Fibroblast of gingiva (primary cell): ENCODE measurements around the gene GPX8.
A peak's percentile ranks its signal among the peaks of the same experiment; 100 is the strongest.

Experiments
- DNase-seq: peaks from one replicate; pipeline ENCODE4 v3.0.0-alpha.2; 2011; ENCODE audit warnings: low read depth

The GPX8 gene

GRCh38 chr5:55172051-55172899 lies 12.3 kb downstream of the GPX8 start:
- DNase-seq = peak; percentile 70

DNA sequence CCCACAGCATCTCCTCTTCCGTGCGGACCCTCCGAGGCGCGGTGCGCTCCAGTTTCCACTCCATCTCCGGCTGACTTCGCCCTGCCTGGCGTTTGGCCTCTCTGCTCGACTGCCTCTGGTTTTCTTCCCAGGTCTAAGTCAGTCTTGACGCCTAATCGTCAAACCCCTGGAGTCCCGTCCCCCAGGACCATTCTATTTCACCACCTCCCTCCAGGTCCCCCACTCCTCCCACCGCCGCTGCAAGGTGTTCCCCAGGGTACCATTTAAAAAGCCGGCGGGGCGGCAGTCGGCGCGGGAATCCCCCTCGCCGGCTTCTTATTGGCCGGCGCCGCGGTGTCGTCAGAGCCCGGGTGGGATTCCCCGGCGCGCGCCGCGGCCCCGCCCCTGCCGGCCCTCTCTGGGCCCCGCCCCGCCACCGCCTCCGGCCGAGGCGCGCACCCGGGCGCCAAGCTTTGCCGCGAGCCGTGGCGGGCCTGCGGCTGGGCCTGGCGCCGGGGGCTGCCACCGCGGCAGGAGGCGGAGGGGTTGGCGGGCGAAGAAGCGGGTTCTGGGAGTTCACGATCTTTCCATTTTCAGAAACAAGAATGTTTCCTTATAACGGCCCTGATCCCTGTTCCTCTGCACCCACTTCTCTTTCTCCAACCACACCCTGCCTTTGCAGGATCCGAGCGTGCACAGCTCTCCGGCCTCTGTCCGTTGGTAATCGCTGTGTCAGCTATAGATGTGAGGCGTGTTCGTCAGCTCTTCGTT lies 13.1 kb downstream of the GPX8 start, which contains the start of gene CDC20B:
TSS of gene CDC20B (minus strand) at position 241 of the 750 bp plus-strand sequence. CDS start at position 64, 177 bp downstream.
- DNase-seq = peak; percentile 52

- no peak for DNase-seq
Observed at GRCh38 chr5:55173687-55174230, 13.8 kb downstream of the GPX8 start.

DNA sequence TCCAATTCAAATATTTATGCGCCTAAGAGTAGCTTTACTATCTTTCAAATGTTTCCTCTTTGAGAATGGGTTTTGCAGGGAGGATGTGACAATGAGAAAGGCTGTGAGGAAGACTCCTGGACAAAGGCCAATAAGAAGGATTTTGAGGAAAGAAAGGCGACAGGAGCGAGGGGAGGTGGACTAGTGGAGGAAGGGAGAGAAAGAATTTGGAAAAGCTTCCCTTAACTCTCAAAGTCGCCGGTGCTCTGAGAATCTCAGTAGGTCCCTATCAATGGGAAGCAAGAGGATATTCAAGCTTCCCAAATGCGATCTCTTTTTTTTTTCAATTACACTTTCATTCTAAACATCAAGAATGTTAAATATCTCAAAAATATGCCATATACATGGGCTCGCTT lies 15.8 kb downstream of the GPX8 start:
- DNase-seq = no peak

- no peak for DNase-seq
Observed at GRCh38 chr5:55176176-55176818, 16.3 kb downstream of the GPX8 start.

DNA sequence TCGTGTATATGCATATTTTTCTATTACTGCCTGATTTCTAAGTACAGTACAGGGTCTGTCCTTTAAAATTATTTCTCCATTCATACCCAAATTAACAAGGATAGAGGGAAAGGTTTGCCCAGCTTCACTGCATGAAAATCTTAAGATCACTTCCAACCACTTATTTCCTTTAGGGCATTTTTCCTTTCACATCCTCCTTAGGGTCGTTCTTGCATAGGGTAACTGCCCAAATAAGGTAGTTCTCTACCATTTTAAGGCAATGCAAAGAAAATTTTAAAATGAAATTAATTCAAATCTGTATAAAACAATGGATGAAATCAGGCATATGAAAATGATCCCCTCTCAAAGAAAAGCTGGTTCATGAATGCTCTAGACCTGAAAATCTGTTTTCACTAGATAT lies 17.1 kb downstream of the GPX8 start:
- no peak for DNase-seq

DNA sequence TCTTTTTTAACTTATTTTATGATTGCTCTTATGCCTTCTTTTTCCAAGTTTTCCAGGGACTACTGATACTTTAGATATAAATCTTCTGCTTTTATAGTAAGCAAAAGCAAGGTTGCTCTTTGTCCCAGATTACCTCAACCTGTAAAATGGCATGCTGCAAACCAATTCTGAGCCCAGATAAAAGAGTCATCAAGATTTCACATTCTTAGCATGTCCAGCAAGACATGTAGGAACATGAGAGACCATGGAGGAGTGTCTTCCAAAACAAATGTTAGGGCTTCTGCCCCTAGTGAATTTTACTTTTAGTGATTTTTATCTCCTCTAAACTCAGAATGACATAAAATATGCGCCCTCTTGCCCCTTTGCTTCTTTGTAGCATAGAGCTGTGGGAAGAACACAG lies 20.0 kb downstream of the GPX8 start:
- DNase-seq = no peak

DNA sequence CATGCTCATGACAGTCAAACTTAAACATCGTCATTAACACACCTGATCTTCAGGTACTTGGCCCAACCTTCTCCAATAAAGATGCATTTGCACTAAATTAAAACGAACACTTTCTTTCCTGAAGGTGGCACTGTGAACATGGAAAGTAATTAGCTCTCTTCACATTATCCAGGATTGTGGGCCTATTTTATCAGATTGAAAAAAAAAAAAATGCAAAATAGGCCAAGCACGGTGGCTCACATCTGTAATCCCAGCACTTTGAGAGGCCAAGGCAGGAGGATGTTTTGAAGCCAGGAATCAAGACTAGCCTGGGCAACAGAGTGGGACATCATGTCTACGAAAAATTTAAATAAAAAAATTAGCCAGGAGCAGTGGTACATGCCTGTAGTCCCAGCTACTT lies 27.4 kb downstream of the GPX8 start:
- DNase-seq = no peak

GRCh38 chr5:55188656-55189540 lies 28.9 kb downstream of the GPX8 start:
- no peak for DNase-seq

- DNase-seq = peak; percentile 29
Observed at GRCh38 chr5:55191165-55191564, 31.2 kb downstream of the GPX8 start.

DNA sequence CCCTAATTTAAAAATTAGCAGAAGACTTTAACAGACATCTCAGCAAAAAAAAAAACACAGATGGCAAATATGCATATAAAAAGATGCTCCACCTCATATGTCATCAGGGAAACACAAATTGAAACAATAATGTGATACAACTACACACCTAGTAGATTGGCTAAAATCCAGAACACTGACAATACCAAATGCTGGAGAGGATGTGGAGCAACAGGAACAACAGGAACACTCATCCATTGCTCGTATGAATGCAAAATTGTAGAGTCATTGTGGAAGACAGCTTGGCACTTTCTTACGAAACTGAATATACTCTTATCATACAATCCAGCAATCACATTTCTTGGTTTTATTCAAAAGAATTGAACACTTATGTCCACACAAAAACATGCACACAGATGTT lies 45.0 kb downstream of the GPX8 start:
- no peak for DNase-seq

DNA sequence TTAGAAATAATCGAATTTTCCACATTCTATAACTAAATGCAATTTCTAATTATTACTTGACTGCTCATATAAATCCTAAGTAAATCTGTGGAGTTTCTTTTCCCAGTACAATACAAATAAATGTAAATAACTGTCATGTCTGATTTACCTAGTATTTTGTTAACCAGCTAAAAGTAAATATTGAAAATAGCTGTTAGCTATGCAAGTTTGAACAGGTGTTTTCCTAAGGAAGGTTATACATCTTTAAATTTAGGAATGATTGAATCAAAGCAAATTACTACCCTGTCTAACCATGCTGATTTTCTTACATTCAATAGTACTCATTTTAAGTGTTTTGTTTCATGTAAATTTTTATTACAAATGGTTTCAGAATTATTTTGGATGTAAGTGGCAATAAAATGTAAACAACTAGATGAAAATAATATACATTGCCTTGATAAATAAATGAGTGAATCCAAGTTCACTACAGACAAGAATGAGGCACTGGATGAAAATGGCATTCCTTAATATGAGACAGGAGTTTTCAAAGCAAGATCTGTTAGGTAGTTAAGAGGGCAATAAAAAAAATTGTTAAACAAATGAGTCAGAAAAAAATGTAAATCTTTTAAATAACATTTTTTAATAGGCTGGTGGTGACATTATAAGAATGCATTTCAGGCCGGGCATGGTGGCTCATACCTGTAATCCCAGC lies 51.4 kb downstream of the GPX8 start:
- DNase-seq = no peak
